ENCODE results near the gene PKNOX2. TPM values are rescaled to one million over a fixed set of nuclear protein-coding genes. Genes with fewer than 3 reads are reported as not detected.

The PKNOX2 gene
- total and polyA plus RNA-seq, 10 of the 15 experiments (the other 5 are each of a cell fraction or from before 2014, with no cell fraction given), result not detected

DNA sequence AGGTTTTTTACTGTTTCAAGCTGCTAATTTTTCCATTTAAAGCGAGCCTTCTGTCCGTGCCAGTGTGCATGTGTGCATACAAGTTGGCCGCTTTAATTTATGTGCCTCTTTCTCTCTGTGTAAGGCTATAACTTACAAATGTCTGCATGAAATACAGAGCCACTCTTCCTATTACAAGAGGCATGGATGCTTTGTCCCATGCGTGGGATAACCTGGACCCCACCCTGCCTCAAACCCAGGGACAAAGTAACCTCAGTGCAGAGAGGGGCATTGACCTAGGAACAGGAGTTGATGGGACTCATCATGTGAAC lies 28.8 kb downstream of the PKNOX2 start (continued):
- no peak for TF ChIP-seq JUNB (IDR thresholded peaks at IDR 0.05)
- TF ChIP-seq RELA (IDR thresholded peaks at IDR 0.05; ENCODE audit: borderline replicate concordance, partially characterized antibody), result no peak

DNA sequence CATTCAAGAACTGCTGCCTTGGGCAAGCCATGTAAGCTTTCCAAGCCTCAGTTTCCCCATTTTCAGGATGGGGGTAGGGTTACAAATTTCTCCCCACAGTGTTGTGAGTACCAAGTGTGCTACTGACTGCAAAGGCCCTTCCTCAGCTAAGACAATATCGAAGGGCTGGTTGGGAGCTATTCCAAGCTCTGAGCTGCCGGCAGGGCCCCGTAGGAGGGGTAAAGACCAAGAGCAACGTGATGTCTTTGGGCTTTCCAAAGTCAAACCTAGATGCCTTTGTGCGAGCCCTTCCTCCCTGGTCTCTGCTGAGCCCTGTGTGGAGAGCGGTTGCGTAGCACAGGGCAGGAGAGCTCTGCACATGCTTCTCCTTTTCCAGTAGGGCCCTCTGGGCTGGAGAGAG lies 29.3 kb downstream of the PKNOX2 start:
- ATAC-seq (no peak), FAIRE-seq (no peak), DNase-seq (ENCODE audit: low read depth, low spot score) (no peak)
- intact Hi-C loops (cut with micrococcal nuclease; ENCODE audit: unreplicated experiment), result no loop called here
- H3K4me1 ChIP-seq (ENCODE audit: control insufficient read depth, insufficient read depth, low read length), result no peaks in the 10 kb centered on the region
- RAD21 ChIA-PET (ENCODE audit: unreplicated experiment), result no interaction called here
- H3K79me2 ChIP-seq (ENCODE audit: control insufficient read depth, insufficient read depth, low read length), result no peaks in the 10 kb centered on the region
- peaks cover 2 to 3% of the 10 kb centered on the region in 2 experiments; a peak in 3 of 4 replicates for H3K27me3 ChIP-seq (replicated peaks in 1 of 2; ENCODE audit: control insufficient read depth in 2 of 2, insufficient read depth in 2 of 2, low read length in 1 of 2)
- in situ Hi-C loops (cut with MboI), result no loop called here
- H2AFZ ChIP-seq (ENCODE audit: control insufficient read depth, low read depth, low read length), result no peak overlapping the region
- 17% methylated on average over 7 of the region's 7 CpGs for whole genome bisulfite sequencing (ENCODE audit: insufficient coverage, insufficient replicate concordance, low lambda C conversion rate, missing lambda C conversion rate)
- no peak overlapping the region for H3K4me2 ChIP-seq (ENCODE audit: control insufficient read depth, insufficient read depth)
- H4K20me1 ChIP-seq (ENCODE audit: control insufficient read depth, insufficient read depth), result no peaks in the 10 kb centered on the region
- BruUV-seq (replicated peaks), result no TSS peak
- H3K9me3 ChIP-seq (replicated peaks; ENCODE audit: control insufficient read depth, insufficient read depth, low read length), result no peaks in the 10 kb centered on the region
- no peak for TF ChIP-seq SMC3 (IDR thresholded peaks at IDR 0.05; ENCODE audit: borderline replicate concordance, low read length)
- TF ChIP-seq CBX5 (IDR thresholded peaks at IDR 0.05; ENCODE audit: low read depth), result no peak
- no peak for TF ChIP-seq BHLHE40 (IDR thresholded peaks at IDR 0.05; ENCODE audit: borderline replicate concordance in 1 of 2, low read depth in 2 of 2, low read length in 1 of 2)
- no peak for TF ChIP-seq GATAD2B (conservative IDR thresholded peaks at IDR 0.05; ENCODE audit: low read depth)
- TF ChIP-seq SIN3A (IDR thresholded peaks at IDR 0.05; ENCODE audit: low read depth, low read length), result no peak
- TF ChIP-seq, protein P1, sequence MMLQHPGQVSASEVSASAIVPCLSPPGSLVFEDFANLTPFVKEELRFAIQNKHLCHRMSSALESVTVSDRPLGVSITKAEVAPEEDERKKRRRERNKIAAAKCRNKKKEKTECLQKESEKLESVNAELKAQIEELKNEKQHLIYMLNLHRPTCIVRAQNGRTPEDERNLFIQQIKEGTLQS (IDR thresholded peaks at IDR 0.05; ENCODE audit: borderline replicate concordance, extremely low read depth, low read depth, low read length), result no peak
- TF ChIP-seq EZH2 (IDR thresholded peaks at IDR 0.05; ENCODE audit: borderline replicate concordance, control insufficient read depth, low read depth, low read length), result no peak
- no peaks in the 10 kb centered on the region for H3K36me3 ChIP-seq (ENCODE audit: control insufficient read depth in 2 of 2, insufficient read depth in 2 of 2, low read length in 1 of 2)
- SMC1A ChIA-PET (ENCODE audit: uncharacterized antibody, unreplicated experiment), result no interaction called here
- H3K4me3 ChIP-seq, result no peak overlapping the region
- POLR2A ChIA-PET, result no interaction called here
- H3K27ac ChIP-seq (ENCODE audit: control insufficient read depth, insufficient read depth), result no peak overlapping the region
- H3K9ac ChIP-seq (ENCODE audit: control insufficient read depth, insufficient read depth, low read length), result no peak overlapping the region
- CTCF ChIA-PET, result no interaction called here

Measured in GM12878 (cell line).